ENCODE results near the gene ATP1B4.

Gene ATP1B4

DNA sequence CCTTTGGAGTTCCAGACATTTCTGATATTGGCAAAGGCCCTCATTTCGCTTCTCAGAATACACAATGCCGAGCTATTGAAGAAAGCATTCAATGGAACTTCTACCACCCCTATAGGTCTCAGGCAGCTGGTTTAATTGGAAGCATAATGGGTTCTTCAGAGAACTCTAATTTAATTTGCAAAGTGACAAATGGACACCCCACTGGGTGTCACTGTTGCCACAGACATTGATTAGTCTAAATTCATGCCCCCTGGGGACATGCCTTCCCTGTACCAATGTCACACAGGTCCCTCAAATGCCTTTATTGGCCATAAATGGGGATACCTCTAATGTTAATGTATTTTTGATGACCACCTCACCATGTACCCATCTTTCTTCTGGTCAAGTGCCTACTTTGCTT, 27.7 kb upstream of the ATP1B4 start:
- ChIA-PET POLR2A (no interaction called here), CTCF (no interaction called here)
- no peaks in the 10 kb centered on the region; the same call in 1 of the 2 replicates for H3K9me3 ChIP-seq (ENCODE audit: control insufficient read depth, insufficient read depth, low read depth, low read length)
- no peaks in the 10 kb centered on the region for H3K4me1 ChIP-seq (ENCODE audit: control insufficient read depth, insufficient read depth, low read length)
- no peak for TF ChIP-seq ZNF791 (tag by site-specific recombination; IDR thresholded peaks at IDR 0.05)
- TF ChIP-seq ZNF521 (tag by site-specific recombination; IDR thresholded peaks at IDR 0.05) = no peak
- TF ChIP-seq, protein P1, sequence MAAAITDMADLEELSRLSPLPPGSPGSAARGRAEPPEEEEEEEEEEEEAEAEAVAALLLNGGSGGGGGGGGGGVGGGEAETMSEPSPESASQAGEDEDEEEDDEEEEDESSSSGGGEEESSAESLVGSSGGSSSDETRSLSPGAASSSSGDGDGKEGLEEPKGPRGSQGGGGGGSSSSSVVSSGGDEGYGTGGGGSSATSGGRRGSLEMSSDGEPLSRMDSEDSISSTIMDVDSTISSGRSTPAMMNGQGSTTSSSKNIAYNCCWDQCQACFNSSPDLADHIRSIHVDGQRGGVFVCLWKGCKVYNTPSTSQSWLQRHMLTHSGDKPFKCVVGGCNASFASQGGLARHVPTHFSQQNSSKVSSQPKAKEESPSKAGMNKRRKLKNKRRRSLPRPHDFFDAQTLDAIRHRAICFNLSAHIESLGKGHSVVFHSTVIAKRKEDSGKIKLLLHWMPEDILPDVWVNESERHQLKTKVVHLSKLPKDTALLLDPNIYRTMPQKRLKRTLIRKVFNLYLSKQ (tag by site-specific recombination; IDR thresholded peaks at IDR 0.05; ENCODE audit: borderline replicate concordance) = no peak
- no peak overlapping the region for H3K4me3 ChIP-seq (ENCODE audit: low read depth, low read length)
- no peaks in the 10 kb centered on the region for H3K36me3 ChIP-seq (ENCODE audit: control insufficient read depth in 2 of 2, insufficient read depth in 1 of 2, low read length in 2 of 2)
- H3K27ac ChIP-seq (ENCODE audit: extremely low read depth, low read depth, low read length) = no peak overlapping the region

GRCh38 chrX:120334603-120335002, 27.3 kb upstream of the ATP1B4 start:
- Histone ChIP-seq H3K36me3 (ENCODE audit: control insufficient read depth in 2 of 2, insufficient read depth in 1 of 2, low read length in 2 of 2) (no peaks in the 10 kb centered on the region), H3K27ac (ENCODE audit: extremely low read depth, low read depth, low read length) (no peak overlapping the region), H3K4me1 (ENCODE audit: control insufficient read depth, insufficient read depth, low read length) (no peaks in the 10 kb centered on the region), H3K9me3 (ENCODE audit: control insufficient read depth, insufficient read depth, low read depth, low read length) (no peaks in the 10 kb centered on the region; the same call in 1 of the 2 replicates), H3K4me3 (ENCODE audit: low read depth, low read length) (no peak overlapping the region)
- ChIA-PET CTCF (interaction anchor here (0.7 kb wide), 1 partner anchor 328 kb away, joined by 3 read pairs; no protein-coding TSS in a partner anchor), POLR2A (no interaction called here)
- TF ChIP-seq ZNF585B (tag by site-specific recombination; IDR thresholded peaks at IDR 0.05) (no peak), MYNN (tag by site-specific recombination; IDR thresholded peaks at IDR 0.05; ENCODE audit: borderline replicate concordance) (no peak), ZNF571 (tag by site-specific recombination; IDR thresholded peaks at IDR 0.05) (no peak)

DNA sequence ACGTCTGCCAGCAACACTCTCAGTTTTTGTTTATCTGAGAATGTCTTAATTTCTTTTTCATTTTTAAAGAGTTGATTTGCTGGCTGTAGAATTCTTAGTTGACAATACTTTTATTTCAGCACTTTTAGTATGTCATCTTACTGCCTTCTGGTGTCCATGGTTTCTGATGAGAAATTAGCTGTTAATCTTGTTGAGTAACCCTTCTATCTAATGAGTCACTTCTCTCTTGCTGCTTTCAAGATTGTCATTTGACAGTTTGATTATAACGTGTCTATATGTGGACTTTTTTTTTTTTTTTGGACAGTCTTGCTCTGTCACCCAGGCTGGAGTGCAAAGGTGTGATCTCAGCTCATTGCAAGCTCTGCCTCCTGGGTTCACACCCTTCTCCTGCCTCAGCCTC, 26.6 kb upstream of the ATP1B4 start:
- ChIA-PET CTCF (no interaction called here), POLR2A (no interaction called here)
- Histone ChIP-seq H3K4me1 (ENCODE audit: control insufficient read depth, insufficient read depth, low read length) (no peaks in the 10 kb centered on the region), H3K9me3 (ENCODE audit: control insufficient read depth, insufficient read depth, low read depth, low read length) (no peaks in the 10 kb centered on the region; the same call in 1 of the 2 replicates), H3K27ac (ENCODE audit: extremely low read depth, low read depth, low read length) (no peak overlapping the region), H3K36me3 (ENCODE audit: control insufficient read depth in 2 of 2, insufficient read depth in 1 of 2, low read length in 2 of 2) (no peaks in the 10 kb centered on the region), H3K4me3 (ENCODE audit: low read depth, low read length) (no peak overlapping the region)
- no peak for TF ChIP-seq ZNF157 (tag by site-specific recombination; IDR thresholded peaks at IDR 0.05)
- TF ChIP-seq HOXA7 (CRISPR knock-in tag; IDR thresholded peaks at IDR 0.05; ENCODE audit: borderline replicate concordance) = no peak
- no peak for TF ChIP-seq ZNF114 (tag by site-specific recombination; IDR thresholded peaks at IDR 0.05)
- no peak for TF ChIP-seq ZBTB44 (tag by site-specific recombination; IDR thresholded peaks at IDR 0.05)
- no peak for TF ChIP-seq ZNF391 (tag by site-specific recombination; IDR thresholded peaks at IDR 0.05; ENCODE audit: borderline replicate concordance, low read depth)
- no peak for TF ChIP-seq INSM2 (tag by site-specific recombination; IDR thresholded peaks at IDR 0.05)
- no peak for TF ChIP-seq ZNF133 (tag by site-specific recombination; IDR thresholded peaks at IDR 0.05)
- TF ChIP-seq ZNF174 (tag by site-specific recombination; IDR thresholded peaks at IDR 0.05) = no peak
- TF ChIP-seq ZNF677 (tag by site-specific recombination; IDR thresholded peaks at IDR 0.05) = no peak
- no peak for TF ChIP-seq ZNF791 (tag by site-specific recombination; IDR thresholded peaks at IDR 0.05)
- TF ChIP-seq ZNF747 (tag by site-specific recombination; IDR thresholded peaks at IDR 0.05) = no peak
- TF ChIP-seq ZNF24 (tag by site-specific recombination; IDR thresholded peaks at IDR 0.05) = no peak
- TF ChIP-seq ZNF175 (tag by site-specific recombination; IDR thresholded peaks at IDR 0.05) = no peak
- no peak for TF ChIP-seq ZBTB6 (tag by site-specific recombination; IDR thresholded peaks at IDR 0.05)
